NCI-H226 (cell line): ENCODE data around the gene SCN8A.
A peak's percentile ranks its signal among the peaks of the same experiment; 100 is the strongest.
"Not testable (repeated sequence)": the region's sequence is repeated elsewhere in the genome, so short reads cannot be mapped to it uniquely, and the experiment has no call there.

Experiments
- DNase-seq: peaks from one replicate; pipeline ENCODE4 v3.0.0-alpha.2; 2015

The SCN8A gene

DNA sequence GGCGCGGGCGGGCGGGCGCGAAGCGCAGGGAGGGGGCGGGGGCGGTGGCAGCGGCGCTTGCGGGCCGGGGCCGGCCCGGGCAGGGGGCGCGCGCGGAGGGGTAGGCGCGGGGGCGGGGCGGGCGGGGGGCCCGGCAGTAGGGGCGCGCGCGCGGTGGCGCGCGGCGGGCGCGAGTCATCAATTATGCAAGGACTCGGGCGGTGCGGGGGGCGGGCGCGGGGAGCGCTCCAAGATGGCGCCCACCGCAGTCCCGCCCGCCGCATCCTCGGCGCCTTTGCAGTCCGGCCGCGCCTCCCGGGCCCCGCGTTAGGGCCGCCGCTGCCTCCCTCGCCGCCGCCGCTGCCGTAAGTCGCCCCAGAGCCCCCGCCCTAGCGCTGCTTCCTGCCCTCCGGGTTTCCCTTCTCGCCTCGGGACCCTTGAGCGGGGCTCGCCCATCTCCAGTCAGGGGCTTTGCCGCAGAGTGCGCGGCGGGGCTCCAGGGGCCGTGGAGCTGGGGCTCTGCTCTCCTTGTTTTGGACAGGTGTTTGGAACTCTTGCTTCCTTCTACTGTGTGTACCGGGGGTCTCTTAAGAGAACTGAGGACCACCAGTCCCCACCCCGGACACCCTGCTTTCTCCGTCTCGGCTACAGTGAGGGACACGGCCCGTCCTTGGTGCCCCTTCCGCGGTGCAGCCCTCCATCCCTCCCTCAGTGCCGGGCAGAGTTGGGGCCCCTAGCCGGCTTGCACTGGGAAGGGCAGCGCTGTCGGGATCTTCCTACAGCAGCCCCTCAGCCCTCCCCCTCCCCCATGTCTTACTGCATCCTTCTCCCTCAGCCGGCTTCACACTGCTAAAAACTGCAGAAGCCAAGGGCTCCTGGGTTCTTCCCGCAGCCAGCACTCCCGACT, at the start of gene SCN8A:
SCN8A (plus strand) TSS at position 218 of the 886 bp plus-strand sequence. CDS start 71,585 bp downstream, outside the sequence.
- DNase-seq: peak; percentile 67

- no peak for DNase-seq
Measured at GRCh38 chr12:51546097-51546496, 44.9 kb upstream of the SCN8A start.

DNA sequence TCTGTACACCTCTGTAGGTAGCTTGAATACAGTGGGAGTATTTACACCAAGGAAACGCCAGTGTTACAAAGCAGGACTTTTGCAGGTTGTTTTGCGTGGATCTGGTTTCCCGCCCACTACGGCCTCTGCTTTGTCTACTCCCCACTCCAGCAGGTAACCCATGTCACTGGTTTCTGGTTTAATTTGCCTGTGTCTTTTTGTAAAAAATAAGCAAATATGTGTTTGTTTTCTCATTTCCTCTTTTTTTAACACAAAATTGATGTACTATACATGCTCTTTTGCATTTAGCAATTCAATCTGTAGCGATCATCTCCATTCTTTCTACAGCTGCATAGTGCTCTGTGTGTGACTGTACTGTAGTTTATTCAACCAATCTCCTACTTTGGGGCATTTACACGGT, 43.4 kb upstream of the SCN8A start:
- DNase-seq: no peak

- DNase-seq: no peak
Measured at GRCh38 chr12:51548241-51548640, 42.8 kb upstream of the SCN8A start.

DNA sequence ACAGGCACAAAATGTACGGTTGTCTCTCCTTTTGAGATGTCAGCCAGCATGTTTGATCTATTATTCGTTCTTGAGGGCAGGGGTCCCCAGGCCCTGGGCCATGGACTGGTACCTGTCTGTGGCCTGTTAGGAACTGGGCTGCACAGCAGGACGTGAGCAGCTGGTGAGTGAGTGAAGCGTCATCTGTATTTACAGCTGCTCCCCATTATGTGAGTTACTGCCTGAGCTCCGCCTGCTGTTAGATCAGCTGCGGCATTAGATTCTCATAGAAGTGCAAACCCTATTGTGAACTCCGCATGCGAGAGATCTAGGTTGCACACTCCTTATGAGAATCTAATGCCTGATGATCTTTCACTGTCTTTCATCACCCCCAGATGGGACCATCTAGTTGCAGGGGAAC, 41.4 kb upstream of the SCN8A start:
- no peak for DNase-seq

DNA sequence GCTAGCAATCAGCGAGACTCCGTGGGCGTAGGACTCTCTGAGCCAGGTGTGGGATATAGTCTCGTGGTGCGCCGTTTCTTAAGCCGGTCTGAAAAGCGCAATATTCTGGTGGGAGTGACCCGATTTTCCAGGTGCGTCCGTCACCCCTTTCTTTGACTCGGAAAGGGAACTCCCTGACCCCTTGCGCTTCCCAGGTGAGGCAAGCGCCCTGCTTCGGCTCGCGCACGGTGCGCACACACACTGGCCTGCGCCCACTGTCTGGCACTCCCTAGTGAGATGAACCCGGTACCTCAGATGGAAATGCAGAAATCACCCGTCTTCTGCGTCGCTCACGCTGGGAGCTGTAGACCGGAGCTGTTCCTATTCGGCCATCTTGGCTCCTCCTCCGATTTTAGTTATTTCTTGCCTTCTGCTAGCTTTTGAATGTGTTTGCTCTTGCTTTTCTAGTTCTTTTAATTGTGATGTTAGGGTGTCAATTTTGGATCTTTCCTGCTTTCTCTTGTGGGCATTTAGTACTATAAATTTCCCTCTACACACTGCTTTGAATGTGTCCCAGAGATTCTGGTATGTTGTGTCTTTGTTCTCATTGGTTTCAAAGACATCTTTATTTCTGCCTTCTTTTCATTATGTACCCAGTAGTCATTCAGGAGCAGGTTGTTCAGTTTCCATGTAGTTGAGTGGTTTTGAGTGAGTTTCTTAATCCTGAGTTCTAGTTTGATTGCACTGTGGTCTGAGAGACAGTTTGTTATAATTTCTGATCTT, 22.6 kb upstream of the SCN8A start:
- not testable (repeated sequence) for DNase-seq

DNA sequence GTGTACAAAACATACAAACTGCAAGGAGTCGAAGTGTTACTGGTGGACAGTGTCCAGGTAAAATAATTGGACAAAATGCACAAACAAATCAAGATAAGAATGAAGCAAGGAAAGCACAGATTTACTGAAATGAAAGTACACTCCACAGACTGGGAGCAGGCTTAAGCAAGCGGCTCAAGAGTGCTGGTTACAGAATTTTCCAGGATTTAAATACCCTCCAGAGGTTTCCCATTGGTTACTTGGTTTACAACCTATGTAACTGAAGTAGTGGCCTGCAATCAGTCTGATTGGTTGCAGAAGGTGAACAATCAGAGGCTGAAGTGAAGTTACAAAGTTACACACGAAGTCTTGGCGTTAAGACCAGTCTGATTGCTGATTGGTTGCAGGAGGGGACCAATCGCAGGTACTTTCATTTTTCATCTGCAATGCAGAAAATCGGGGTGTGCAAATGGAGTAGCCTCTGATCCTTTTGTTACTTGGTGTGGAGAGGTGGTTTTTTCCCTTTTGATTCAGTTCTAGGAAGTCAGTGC, 11.6 kb upstream of the SCN8A start:
- DNase-seq: no peak

DNA sequence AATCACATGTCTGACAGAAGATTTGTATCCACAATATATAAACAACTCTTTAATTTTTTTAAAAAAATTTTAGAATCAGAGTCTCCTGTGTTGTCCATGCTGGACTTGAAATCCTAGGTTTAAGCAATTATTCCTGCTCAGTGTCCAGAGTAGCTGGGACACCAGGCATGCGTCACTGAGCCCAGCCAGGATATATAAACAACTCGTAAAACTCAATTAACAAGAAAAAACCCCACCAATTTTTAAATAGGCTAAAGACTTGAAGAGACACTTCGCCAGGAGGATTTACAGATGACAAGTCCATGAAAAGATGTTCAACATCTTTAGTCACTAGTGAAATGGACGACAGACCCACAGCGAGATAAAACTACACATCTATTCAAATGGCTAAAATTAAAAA, 2.0 kb upstream of the SCN8A start:
- no peak for DNase-seq

DNA sequence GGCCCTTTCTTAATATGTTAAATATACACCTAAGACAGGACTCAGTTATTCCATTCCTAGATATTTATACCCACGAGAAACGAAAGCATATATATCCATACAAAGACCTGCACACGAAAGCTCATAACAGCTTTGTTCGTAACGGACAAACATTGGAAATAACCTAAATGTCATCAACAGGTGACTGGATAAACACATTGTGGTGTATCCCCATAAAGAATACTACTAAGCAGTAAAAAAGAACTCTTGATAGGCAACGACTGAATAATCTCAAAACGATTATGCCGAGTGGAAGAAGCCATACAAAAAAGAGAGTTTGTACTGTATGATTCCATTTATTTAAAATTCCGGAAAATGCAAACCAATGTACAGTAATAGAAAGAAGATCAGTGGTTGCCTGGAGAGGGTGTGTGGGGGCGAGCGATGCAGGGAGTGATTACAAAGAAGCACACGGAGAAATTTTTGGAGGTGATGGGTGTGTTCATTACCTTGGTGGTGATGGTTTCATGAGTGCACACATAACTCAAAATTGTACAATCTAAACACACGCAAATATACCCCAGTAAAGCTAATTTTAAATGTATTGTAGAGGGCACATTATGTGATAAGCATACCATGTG, 1.4 kb upstream of the SCN8A start:
- DNase-seq: no peak

- DNase-seq: peak; percentile 78
Measured at GRCh38 chr12:51590347-51591015, 552 bp upstream of the SCN8A start.

DNA sequence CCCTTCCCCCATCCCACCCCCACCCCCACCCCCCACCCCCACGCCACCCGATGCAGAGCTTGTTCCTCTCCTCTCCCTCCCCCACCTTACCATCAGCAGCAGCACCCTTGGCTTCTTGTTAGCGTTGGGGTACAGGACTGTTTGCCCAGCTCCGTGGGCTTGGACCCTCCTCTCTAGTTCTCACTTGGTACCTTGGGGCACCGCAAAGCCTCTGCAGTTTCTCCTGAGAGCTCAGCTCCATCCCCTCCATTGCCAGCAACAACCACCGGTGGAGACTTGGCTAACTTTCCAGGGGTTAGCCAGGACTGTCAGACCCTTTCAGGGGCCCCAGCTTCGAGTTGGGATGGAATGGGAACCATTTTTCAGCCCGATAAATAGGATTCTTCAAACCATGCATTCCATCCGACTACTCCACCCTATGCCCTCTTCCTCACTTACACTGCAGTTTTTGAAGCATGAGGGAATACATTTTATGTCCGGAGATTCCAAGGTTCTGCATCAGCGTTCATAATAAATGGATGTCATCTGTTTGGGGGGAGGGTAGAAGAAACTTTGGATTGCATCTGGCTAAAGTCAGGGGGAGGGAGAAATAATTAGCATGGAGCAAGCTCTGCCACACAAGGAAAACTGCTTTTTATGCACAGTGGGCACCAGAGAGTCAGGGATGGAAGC, 1.1 kb downstream of the SCN8A start:
- DNase-seq: peak; percentile 79

GRCh38 chr12:51593021-51593420, 2.0 kb downstream of the SCN8A start:
- no peak for DNase-seq

GRCh38 chr12:51593539-51593938, 2.5 kb downstream of the SCN8A start:
- DNase-seq: peak; percentile 32

GRCh38 chr12:51598156-51598555, 7.1 kb downstream of the SCN8A start:
- DNase-seq: no peak

DNA sequence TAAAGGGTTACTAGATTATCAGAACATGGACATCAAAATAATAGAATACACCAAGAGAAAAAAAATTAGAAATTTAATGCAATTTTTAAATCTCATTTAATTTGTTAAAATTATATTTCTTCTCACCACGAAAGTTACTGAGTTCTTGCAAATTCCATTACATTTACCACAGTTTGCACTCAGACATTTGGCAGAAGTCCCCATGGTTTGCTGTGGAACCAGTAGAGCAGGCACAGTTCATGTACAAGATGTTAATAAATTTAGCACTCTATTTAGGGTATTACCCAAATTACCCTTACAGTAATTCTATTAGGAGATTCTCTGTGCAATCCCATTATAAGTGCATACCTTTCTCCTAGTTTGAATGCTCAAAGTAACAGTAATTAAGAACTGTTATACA, 9.7 kb downstream of the SCN8A start:
- DNase-seq: no peak

GRCh38 chr12:51601241-51601640, 10.2 kb downstream of the SCN8A start:
- DNase-seq: peak; percentile 29

DNA sequence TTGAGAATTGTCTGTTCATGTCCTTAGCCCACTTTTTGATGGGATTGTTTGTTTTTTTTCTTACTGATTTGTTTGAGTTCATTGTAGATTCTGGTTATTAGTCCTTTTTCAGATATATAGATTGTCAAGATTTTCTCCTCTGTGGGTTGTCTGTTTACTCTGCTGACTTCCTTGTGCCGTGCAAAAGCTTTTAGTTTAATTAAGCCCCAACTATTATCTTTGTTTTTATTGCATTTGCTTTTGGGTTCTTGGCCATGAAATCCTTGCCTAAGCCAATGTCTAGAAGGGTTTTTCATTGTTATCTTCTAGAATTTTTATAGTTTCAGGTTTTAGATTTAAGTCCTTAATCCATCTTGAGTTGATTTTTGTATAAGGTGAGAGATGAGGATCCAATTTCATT, 14.9 kb downstream of the SCN8A start:
- not testable (repeated sequence) for DNase-seq

DNA sequence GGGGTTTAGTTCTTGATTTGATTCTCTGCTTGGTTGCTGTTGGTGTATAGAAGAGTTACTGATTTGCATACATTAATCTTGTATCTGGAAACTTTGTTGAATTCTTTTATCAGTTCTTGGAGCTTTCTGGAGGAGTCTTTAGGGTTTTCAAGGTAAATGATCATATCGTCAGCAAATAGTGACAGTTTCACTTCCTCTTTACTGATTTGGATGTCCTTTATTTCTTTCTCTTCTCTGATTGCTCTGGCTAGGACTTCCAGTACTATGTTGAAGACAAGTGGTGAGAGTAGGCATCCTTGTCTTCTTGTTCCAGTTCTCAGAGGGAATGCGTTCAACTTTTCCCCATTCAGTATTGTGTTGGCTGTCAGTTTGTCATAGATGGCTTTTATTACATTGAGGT, 16.2 kb downstream of the SCN8A start:
- DNase-seq: not testable (repeated sequence)

DNA sequence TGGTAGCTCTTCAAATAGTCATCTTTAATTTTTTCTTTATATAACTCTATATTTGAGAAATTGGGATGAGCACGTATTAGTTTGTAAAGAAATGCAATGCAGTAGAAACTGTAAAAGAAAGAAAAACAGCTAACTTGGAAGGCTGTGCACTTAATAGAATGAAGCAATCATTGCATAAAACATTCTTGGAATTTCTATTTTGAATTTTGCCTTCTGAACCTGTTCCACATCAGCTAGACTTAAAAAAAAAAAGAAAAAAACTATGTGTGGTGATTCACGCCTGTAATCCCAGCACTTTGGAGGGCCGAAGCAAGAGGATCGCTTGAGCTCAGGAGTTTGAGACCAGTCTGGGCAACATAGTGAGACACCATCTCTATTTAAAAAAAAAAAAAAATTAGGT, 29.4 kb downstream of the SCN8A start:
- peak; percentile 70 for DNase-seq

GRCh38 chr12:51621156-51621922, 30.3 kb downstream of the SCN8A start:
- DNase-seq: peak; percentile 81

GRCh38 chr12:51622564-51622963, 31.5 kb downstream of the SCN8A start:
- peak; percentile 68 for DNase-seq
